Hepatocyte (in vitro differentiated cells): ENCODE data around the gene CSPG5.

Experiments used
- EZH2 ChIP-seq: fragments of 200-600 bp; sonication (generic); IDR thresholded peaks from 2 replicates; pipeline ENCODE4 v1.6.1; 2016; ENCODE audit warnings: antibody characterized with exemption, mild to moderate bottlenecking, borderline replicate concordance
- TF ChIP-seq, protein P1 (sequence below): fragments of 200-600 bp; sonication (generic); IDR thresholded peaks from 2 replicates; pipeline ENCODE4 v1.5.1; 2016; ENCODE audit warnings: antibody characterized with exemption, mild to moderate bottlenecking; ENCODE audit not compliant: poor library complexity

DNA sequence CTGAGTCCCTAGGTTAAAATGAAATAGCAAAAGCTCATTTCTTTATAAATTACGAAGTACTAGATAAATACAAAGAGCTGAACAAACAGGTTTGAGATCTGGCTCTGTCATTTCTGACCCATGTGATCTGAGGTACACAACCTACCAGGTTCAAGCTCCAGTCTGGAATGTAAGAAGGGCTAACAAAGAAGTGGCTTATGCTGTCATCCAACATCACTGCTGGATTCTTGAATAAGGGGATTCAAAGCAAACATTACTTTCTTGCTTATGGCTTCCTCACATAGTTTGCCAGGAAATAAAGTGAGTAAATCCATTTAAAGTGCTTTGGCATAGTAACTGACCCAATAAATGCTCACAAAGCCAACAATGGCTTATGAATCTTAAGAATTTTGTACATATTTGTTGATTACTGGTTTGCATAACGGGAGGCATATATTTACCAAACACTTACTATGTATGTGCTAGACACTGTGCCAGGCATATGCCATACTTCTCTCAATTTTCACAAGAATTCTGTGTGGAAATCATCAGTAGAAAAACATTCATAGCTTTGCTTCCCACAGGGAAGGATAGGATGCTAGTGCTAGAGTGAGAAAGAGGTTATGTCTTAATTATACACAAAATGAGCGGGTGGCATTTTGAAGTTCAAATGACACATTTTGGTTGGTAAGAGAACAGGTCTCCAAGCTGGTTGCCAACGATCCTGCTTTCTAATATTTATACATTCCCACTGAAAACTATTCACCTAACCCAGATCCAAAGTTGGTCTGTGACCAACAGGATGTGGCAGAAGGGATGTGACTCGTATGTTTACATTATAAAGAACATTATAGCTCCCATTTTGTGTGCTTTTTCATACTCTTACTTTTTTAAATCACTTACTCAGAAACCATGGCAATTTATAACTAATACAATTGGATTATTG is 38.7 kb upstream of the CSPG5 start:
- TF ChIP-seq, protein P1, sequence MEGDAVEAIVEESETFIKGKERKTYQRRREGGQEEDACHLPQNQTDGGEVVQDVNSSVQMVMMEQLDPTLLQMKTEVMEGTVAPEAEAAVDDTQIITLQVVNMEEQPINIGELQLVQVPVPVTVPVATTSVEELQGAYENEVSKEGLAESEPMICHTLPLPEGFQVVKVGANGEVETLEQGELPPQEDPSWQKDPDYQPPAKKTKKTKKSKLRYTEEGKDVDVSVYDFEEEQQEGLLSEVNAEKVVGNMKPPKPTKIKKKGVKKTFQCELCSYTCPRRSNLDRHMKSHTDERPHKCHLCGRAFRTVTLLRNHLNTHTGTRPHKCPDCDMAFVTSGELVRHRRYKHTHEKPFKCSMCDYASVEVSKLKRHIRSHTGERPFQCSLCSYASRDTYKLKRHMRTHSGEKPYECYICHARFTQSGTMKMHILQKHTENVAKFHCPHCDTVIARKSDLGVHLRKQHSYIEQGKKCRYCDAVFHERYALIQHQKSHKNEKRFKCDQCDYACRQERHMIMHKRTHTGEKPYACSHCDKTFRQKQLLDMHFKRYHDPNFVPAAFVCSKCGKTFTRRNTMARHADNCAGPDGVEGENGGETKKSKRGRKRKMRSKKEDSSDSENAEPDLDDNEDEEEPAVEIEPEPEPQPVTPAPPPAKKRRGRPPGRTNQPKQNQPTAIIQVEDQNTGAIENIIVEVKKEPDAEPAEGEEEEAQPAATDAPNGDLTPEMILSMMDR: no peak
- TF ChIP-seq EZH2: no peak
